HCT116 (cell line): ENCODE results near the gene C1orf167. TPM values are rescaled to one million over a fixed set of nuclear protein-coding genes. Genes with fewer than 3 reads are reported as not detected.

Experiments
- ATAC-seq: fragments of 200-7000 bp; cut with Tn5 transposase; 2 replicates; pipeline ENCODE4 v1.9.1; 2020; ENCODE audit warnings: mild to moderate bottlenecking, moderate library complexity
- BruUV-seq: library from RNA; stranded (reverse); fragments of 400-500 nt; replicated peaks from 2 replicates; lab custom pipeline; 2021; lab: Mats Ljungman, UMichigan
- CTCF ChIA-PET: fragments of 300-600 bp; sonication (Branson Sonifier 250); formaldehyde crosslinking; loops from one replicate; lab custom pipeline; 2021; ENCODE audit warnings: antibody characterized with exemption; lab: Charles Lee
- POLR2A ChIA-PET: fragments of 300-600, 350-600 bp; sonication (Branson Sonifier 250); formaldehyde crosslinking; loops from one replicate; lab custom pipeline; 2021; ENCODE audit warnings: antibody characterized with exemption; lab: Charles Lee
- RAD21 ChIA-PET, 2 experiments: fragments of 300-600 bp; sonication (Branson Sonifier 250); formaldehyde crosslinking; loops; one replicate each; lab custom pipeline; 2023; ENCODE audit warnings: low total read pairs in 2 of 2; ENCODE audit not compliant: uncharacterized antibody in 2 of 2, unreplicated experiment in 2 of 2, low non-redundant PET in 1 of 2; lab: Charles Lee
- DNase-seq: peaks from one replicate; pipeline ENCODE4 v3.0.0-alpha.2; 2010; ENCODE audit warnings: low read depth, low spot score
- H2AFZ ChIP-seq: fragments of 200-600 bp; shearing (Covaris generic), sonication (generic); 2 replicates; pipeline ENCODE4 v1.6.1; 2017; ENCODE audit warnings: low read depth, mixed run types, mixed read lengths, antibody characterized with exemption, low read length; ENCODE audit not compliant: poor library complexity, severe bottlenecking
- H3K27ac ChIP-seq: 2 replicates; pipeline ENCODE4 v1.5.1; 2012; ENCODE audit warnings: low read depth, low read length
- H3K27me3 ChIP-seq: fragments of 200-600 bp; sonication (generic); 2 replicates; pipeline ENCODE4 v1.6.1; 2016; ENCODE audit warnings: mixed run types, low read length, mixed read lengths; ENCODE audit not compliant: insufficient read depth
- H3K36me3 ChIP-seq, 2 experiments: fragments of 200-500 bp in 1 of 2; fragments of 200-600 bp in 1 of 2; sonication (Bioruptor generic) in 1 of 2; sonication (generic) in 1 of 2; 2 replicates each; pipeline versions ENCODE4 v1.5.1 to v1.6.1; 2014 to 2016; ENCODE audit warnings: low read length in 2 of 2, inconsistent platforms in 1 of 2, mixed read lengths in 1 of 2, mixed run types in 1 of 2; ENCODE audit not compliant: insufficient read depth in 2 of 2, control insufficient read depth in 1 of 2
- H3K4me1 ChIP-seq, 2 experiments: fragments of 200-600 bp in 1 of 2; sonication (generic) in 1 of 2; 2 replicates each; pipeline versions ENCODE4 v1.5.1 to v1.6.1; 2012 to 2017; ENCODE audit warnings: low read length in 2 of 2, inconsistent platforms in 1 of 2, mild to moderate bottlenecking in 1 of 2, mixed read lengths in 1 of 2, mixed run types in 1 of 2, moderate library complexity in 1 of 2; ENCODE audit not compliant: insufficient read depth in 2 of 2, control insufficient read depth in 1 of 2
- H3K4me2 ChIP-seq: fragments of 200-600 bp; sonication (generic); 2 replicates; pipeline ENCODE4 v1.6.1; 2017; ENCODE audit warnings: mixed run types, low read length, mixed read lengths
- H3K4me3 ChIP-seq, 2 experiments: fragments of 200-600 bp in 1 of 2; sonication (generic) in 1 of 2; replicated peaks in 1 of 2; 2 replicates each; pipeline ENCODE4 v1.5.1; 2011 to 2016; ENCODE audit warnings: low read length in 2 of 2, control low read depth in 1 of 2, low read depth in 1 of 2, mild to moderate bottlenecking in 1 of 2, mixed read lengths in 1 of 2, mixed run types in 1 of 2
- H3K79me2 ChIP-seq: fragments of 200-600 bp; sonication (generic); 2 replicates; pipeline ENCODE4 v1.6.1; 2017; ENCODE audit warnings: mild to moderate bottlenecking, mixed run types, low read length, moderate library complexity, mixed read lengths; ENCODE audit not compliant: insufficient read depth
- H3K9ac ChIP-seq: fragments of 200-600 bp; sonication (generic); 2 replicates; pipeline ENCODE4 v1.6.1; 2016; ENCODE audit warnings: low read length, mixed read lengths
- H3K9me2 ChIP-seq: fragments of 200-600 bp; sonication (generic), shearing (Covaris generic); 2 replicates; pipeline ENCODE4 v1.6.1; 2017; ENCODE audit warnings: mixed run types, mild to moderate bottlenecking, moderate library complexity; ENCODE audit not compliant: insufficient read depth
- H3K9me3 ChIP-seq, 2 experiments: fragments of 200-500 bp in 1 of 2; fragments of 200-600 bp in 1 of 2; sonication (Bioruptor generic) in 1 of 2; sonication (generic) in 1 of 2; 2 replicates each; pipeline ENCODE4 v1.6.1; 2014 to 2017; ENCODE audit warnings: low read length in 2 of 2, mixed read lengths in 2 of 2, inconsistent platforms in 1 of 2, low read depth in 1 of 2, mild to moderate bottlenecking in 1 of 2, mixed run types in 1 of 2, moderate library complexity in 1 of 2; ENCODE audit not compliant: control insufficient read depth in 1 of 2, insufficient read depth in 1 of 2
- H4K20me1 ChIP-seq: fragments of 200-600 bp; sonication (generic), shearing (Covaris generic); 2 replicates; pipeline ENCODE4 v1.6.1; 2017; ENCODE audit warnings: mixed run types, mild to moderate bottlenecking, moderate library complexity; ENCODE audit not compliant: insufficient read depth
- CEBPB ChIP-seq: IDR thresholded peaks from 2 replicates; pipeline ENCODE4 v1.6.1; 2012; ENCODE audit warnings: low read depth
- FOSL1 ChIP-seq: IDR thresholded peaks from 2 replicates; pipeline ENCODE4 v1.6.1; 2012; ENCODE audit warnings: low read depth
- POLR2A ChIP-seq: IDR thresholded peaks from 2 replicates; pipeline ENCODE4 v1.7.0; 2011; ENCODE audit warnings: borderline replicate concordance; ENCODE audit not compliant: insufficient read depth, insufficient read length; ENCODE audit errors: extremely low read depth
- POLR2AphosphoS5 ChIP-seq: IDR thresholded peaks from 2 replicates; pipeline ENCODE4 v1.6.1; 2011; ENCODE audit warnings: mild to moderate bottlenecking, low read depth, low read length, moderate library complexity
- RAD21 ChIP-seq: IDR thresholded peaks from 2 replicates; pipeline ENCODE4 v1.6.1; 2012; ENCODE audit warnings: low read depth, mild to moderate bottlenecking
- SP1 ChIP-seq: IDR thresholded peaks from 2 replicates; pipeline ENCODE4 v1.6.1; 2012; ENCODE audit warnings: low read depth
- TCF7L2 ChIP-seq: IDR thresholded peaks from 2 replicates; pipeline ENCODE4 v1.7.0; 2011; ENCODE audit warnings: borderline replicate concordance, inconsistent platforms; ENCODE audit not compliant: insufficient read depth, insufficient read length; ENCODE audit errors: extremely low read depth
- YY1 ChIP-seq: IDR thresholded peaks from 2 replicates; pipeline ENCODE4 v1.6.1; 2011; ENCODE audit warnings: low read length, low read depth, moderate library complexity, mild to moderate bottlenecking; ENCODE audit not compliant: insufficient replicate concordance; ENCODE audit errors: extremely low read depth
- ZFX ChIP-seq: fragments of 450-650 bp; IDR thresholded peaks from 2 replicates; pipeline ENCODE4 v1.6.1; 2017
- intact Hi-C: fragments of 100-400 bp; cut with micrococcal nuclease; formaldehyde crosslinking; loops from 2 replicates; pipeline ENCODE4 v1.10.0; 2022
- total RNA-seq: library from RNA; stranded (reverse); gene quantifications from one replicate; pipeline ENCODE4 v1.2.1, GENCODE V29; 2021; ENCODE audit not compliant: unreplicated experiment
- TF ChIP-seq, protein P1 (sequence below): IDR thresholded peaks from 2 replicates; pipeline ENCODE4 v1.6.1; 2012

The C1orf167 gene
- total RNA-seq, 1 experiment from 2014 or later: 0.12 TPM

- Histone ChIP-seq H3K27me3 (no peaks in the 10 kb centered on the region), H2AFZ (no peak overlapping the region), H3K9ac (no peak overlapping the region), H3K36me3 (no peaks in the 10 kb centered on the region), H3K79me2 (peaks cover 11% of the 10 kb centered on the region), H3K9me3 (no peaks in the 10 kb centered on the region), H4K20me1 (no peaks in the 10 kb centered on the region), H3K4me1 (peaks cover 12 to 18% of the 10 kb centered on the region in 2 experiments), H3K27ac (no peak overlapping the region), H3K4me2 (no peak overlapping the region), H3K9me2 (no peaks in the 10 kb centered on the region), H3K4me3 (no peak overlapping the region)
- no TSS peak for BruUV-seq
- ChIA-PET RAD21 (no interaction called here), CTCF (no interaction called here), POLR2A (no interaction called here)
- intact Hi-C loops: no loop called here
- ATAC-seq: no peak
- TF ChIP-seq RAD21 (no peak), POLR2A (no peak)
- no peak for DNase-seq
These were observed 21.5 kb upstream of the C1orf167 start for GRCh38 chr1:11740258-11741192.

DNA sequence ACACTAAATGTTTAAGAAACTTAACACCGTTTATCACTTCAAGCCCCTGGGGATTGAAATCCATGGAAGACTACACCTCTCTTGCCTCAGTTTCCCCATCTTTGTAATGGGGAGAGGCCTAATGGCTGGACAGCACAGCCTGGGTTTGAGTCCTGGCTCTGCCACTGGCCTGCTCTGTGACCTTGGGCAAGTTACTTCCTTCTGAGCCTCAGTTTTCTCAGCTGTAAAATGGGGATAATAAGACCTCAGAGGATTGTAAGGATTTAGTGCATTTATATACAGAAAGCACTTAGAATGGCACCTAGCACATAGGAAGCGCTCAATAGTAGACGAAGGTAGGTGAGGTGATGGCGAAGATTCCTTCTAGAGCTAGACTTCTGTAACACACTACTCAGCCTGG lies 20.5 kb upstream of the C1orf167 start:
- TF ChIP-seq TCF7L2 (no peak), YY1 (no peak), CEBPB (no peak), FOSL1 (no peak), SP1 (no peak), ZFX (no peak), POLR2AphosphoS5 (no peak)
- TF ChIP-seq, protein P1, sequence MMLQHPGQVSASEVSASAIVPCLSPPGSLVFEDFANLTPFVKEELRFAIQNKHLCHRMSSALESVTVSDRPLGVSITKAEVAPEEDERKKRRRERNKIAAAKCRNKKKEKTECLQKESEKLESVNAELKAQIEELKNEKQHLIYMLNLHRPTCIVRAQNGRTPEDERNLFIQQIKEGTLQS: no peak
- CTCF ChIA-PET: no interaction called here
- no TSS peak for BruUV-seq
- intact Hi-C loops: no loop called here
- RAD21 ChIA-PET: no interaction called here
- Histone ChIP-seq H3K79me2 (peaks cover 11% of the 10 kb centered on the region), H3K36me3 (peaks cover 0 to 2% of the 10 kb centered on the region in 2 experiments; a peak in 1 of 4 replicates), H3K4me2 (no peak overlapping the region), H4K20me1 (no peaks in the 10 kb centered on the region), H3K9me3 (no peaks in the 10 kb centered on the region), H3K9me2 (no peaks in the 10 kb centered on the region), H2AFZ (no peak overlapping the region), H3K27me3 (no peaks in the 10 kb centered on the region), H3K4me1 (peaks cover 9 to 14% of the 10 kb centered on the region in 2 experiments), H3K9ac (no peak overlapping the region), H3K4me3 (no peak overlapping the region), H3K27ac (no peak overlapping the region)
- ATAC-seq: no peak
- DNase-seq: no peak
- POLR2A ChIA-PET: no interaction called here
